Activated CD8-positive, alpha-beta T cell treated with anti-CD3 and anti-CD28 coated beads for 36 hours (primary cell): ENCODE data around the gene NR2E1. TPM values are rescaled to one million over a fixed set of nuclear protein-coding genes. Genes with fewer than 3 reads are reported as not detected.

Experiments used
- ATAC-seq: fragments of 200-7000 bp; cut with Tn5 transposase; one replicate; pipeline ENCODE4 v1.10.0; 2021; ENCODE audit warnings: mild to moderate bottlenecking, moderate library complexity
- CTCF ChIA-PET: fragments of 350-600 bp; sonication (Branson Sonifier 250); formaldehyde crosslinking; loops from one replicate; lab custom pipeline; 2021; ENCODE audit warnings: antibody characterized with exemption; lab: Charles Lee
- POLR2A ChIA-PET: fragments of 350-600 bp; sonication (Branson Sonifier 250); formaldehyde crosslinking; loops from one replicate; lab custom pipeline; 2021; ENCODE audit warnings: antibody characterized with exemption; lab: Charles Lee
- DNase-seq: peaks from one replicate; pipeline ENCODE4 v3.0.0-alpha.2; 2020
- H3K27ac Mint-ChIP-seq: one replicate; pipeline ENCODE4 v1.8.0; 2021; ENCODE audit warnings: mild to moderate bottlenecking, mixed read lengths
- H3K27me3 Mint-ChIP-seq: one replicate; pipeline ENCODE4 v1.8.0; 2021; ENCODE audit warnings: mixed read lengths
- H3K36me3 Mint-ChIP-seq: one replicate; pipeline ENCODE4 v1.8.0; 2021; ENCODE audit warnings: low read depth, mixed read lengths
- H3K4me1 Mint-ChIP-seq: one replicate; pipeline ENCODE4 v1.8.0; 2021; ENCODE audit warnings: low read depth, mixed read lengths
- H3K4me3 Mint-ChIP-seq: one replicate; pipeline ENCODE4 v1.8.0; 2021; ENCODE audit warnings: mild to moderate bottlenecking, moderate library complexity, mixed read lengths
- H3K9me3 Mint-ChIP-seq: one replicate; pipeline ENCODE4 v1.8.0; 2021; ENCODE audit warnings: mixed read lengths
- CTCF ChIP-seq: fragments of 200-600 bp; IDR thresholded peaks from one replicate; pipeline ENCODE4 v1.8.0; 2022; ENCODE audit warnings: antibody characterized with exemption, mild to moderate bottlenecking
- intact Hi-C: fragments of 100-400 bp; cut with micrococcal nuclease; formaldehyde crosslinking; loops from one replicate; pipeline ENCODE4 v1.10.0; 2022
- total RNA-seq, 2 experiments: library from RNA; stranded (reverse); gene quantifications; one replicate each; pipeline ENCODE4 v1.2.3, GENCODE V29; 2021

NR2E1 gene
- total RNA-seq, 2 experiments from 2014 or later: not detected

GRCh38 chr6:108167449-108168089 lies 1.7 kb downstream of the NR2E1 start:
- DNase-seq (peak; percentile 12), ATAC-seq (no peak)
- intact Hi-C loops: loop anchor here (2.0 to 10.0 kb wide), 2 partner anchors 51 to 327 kb away; no protein-coding TSS in a partner anchor
- TF ChIP-seq CTCF: no peak
- peaks cover 49% of the 10 kb centered on the region for H3K4me1 Mint-ChIP-seq
- POLR2A ChIA-PET: interaction anchor here (0.6 to 1.2 kb wide), 3 partner anchors 9 to 707 kb away, joined by 3 read pairs; no protein-coding TSS in a partner anchor
- H3K27me3 Mint-ChIP-seq: peaks cover 87% of the 10 kb centered on the region
- H3K4me3 Mint-ChIP-seq: peak overlapping the region; percentile 7
- CTCF ChIA-PET: interaction anchor here (1.0 to 2.7 kb wide), 5 partner anchors 9 to 324 kb away, joined by 3 to 8 read pairs (median 5); no protein-coding TSS in a partner anchor
- H3K27ac Mint-ChIP-seq: no peak overlapping the region
- no peaks in the 10 kb centered on the region for H3K9me3 Mint-ChIP-seq
- no peaks in the 10 kb centered on the region for H3K36me3 Mint-ChIP-seq

- peaks cover 87% of the 10 kb centered on the region for H3K27me3 Mint-ChIP-seq
- ChIA-PET POLR2A (interaction anchor here (0.6 to 1.3 kb wide), 5 partner anchors 10 to 708 kb away, joined by 3 to 4 read pairs (median 3); no protein-coding TSS in a partner anchor), CTCF (interaction anchor here (0.7 to 2.7 kb wide), 9 partner anchors 9 to 324 kb away, joined by 3 to 8 read pairs (median 5); no protein-coding TSS in a partner anchor)
- DNase-seq (peak; percentile 15), ATAC-seq (no peak)
- no peaks in the 10 kb centered on the region for H3K9me3 Mint-ChIP-seq
- no peak overlapping the region for H3K4me3 Mint-ChIP-seq
- H3K4me1 Mint-ChIP-seq: peaks cover 49% of the 10 kb centered on the region
- no peaks in the 10 kb centered on the region for H3K36me3 Mint-ChIP-seq
- no peak overlapping the region for H3K27ac Mint-ChIP-seq
- intact Hi-C loops: loop anchor here (10.0 kb wide), 1 partner anchor 327 kb away; no protein-coding TSS in a partner anchor
- TF ChIP-seq CTCF: no peak
Measured at GRCh38 chr6:108168090-108168463, 2.3 kb downstream of the NR2E1 start.

GRCh38 chr6:108168501-108169463 lies 3.0 kb downstream of the NR2E1 start:
- DNase-seq (peak; percentile 35), ATAC-seq (peak; percentile 41)
- no peak for TF ChIP-seq CTCF
- Mint-ChIP-seq H3K4me1 (peaks cover 46% of the 10 kb centered on the region), H3K4me3 (peak overlapping the region; percentile 36), H3K36me3 (no peaks in the 10 kb centered on the region), H3K27me3 (peaks cover 83% of the 10 kb centered on the region), H3K27ac (no peak overlapping the region), H3K9me3 (no peaks in the 10 kb centered on the region)
- ChIA-PET POLR2A (interaction anchor here (0.9 to 1.3 kb wide), 5 partner anchors 9 to 709 kb away, joined by 3 to 4 read pairs (median 3); no protein-coding TSS in a partner anchor), CTCF (interaction anchor here (0.7 to 2.7 kb wide), 8 partner anchors 8 to 323 kb away, joined by 3 to 8 read pairs (median 5); no protein-coding TSS in a partner anchor)
- intact Hi-C loops: loop anchor here (10.0 kb wide), 1 partner anchor 326 kb away; no protein-coding TSS in a partner anchor

GRCh38 chr6:108169464-108170331 lies 3.9 kb downstream of the NR2E1 start:
- Mint-ChIP-seq H3K27me3 (peaks cover 83% of the 10 kb centered on the region), H3K4me3 (peak overlapping the region; percentile 36), H3K27ac (no peak overlapping the region), H3K4me1 (peaks cover 45% of the 10 kb centered on the region), H3K36me3 (no peaks in the 10 kb centered on the region), H3K9me3 (no peaks in the 10 kb centered on the region)
- ChIA-PET CTCF (interaction anchor here (1.6 to 2.7 kb wide), 4 partner anchors 43 to 322 kb away, joined by 4 to 8 read pairs (median 5); no protein-coding TSS in a partner anchor), POLR2A (interaction anchor here (1.0 to 1.3 kb wide), 2 partner anchors 10 to 55 kb away, joined by 4 read pairs; no protein-coding TSS in a partner anchor)
- no peak for DNase-seq
- no peak for ATAC-seq
- intact Hi-C loops: loop anchor here (10.0 kb wide), 1 partner anchor 325 kb away; no protein-coding TSS in a partner anchor
- no peak for TF ChIP-seq CTCF
